Measurements from ENCODE around the gene CDY2A.
"Not testable (repeated sequence)": the region's sequence is repeated elsewhere in the genome, so short reads cannot be mapped to it uniquely, and the experiment has no call there.

CDY2A gene

GRCh38 chrY:18025487-18025886, at the start of gene CDY2A:
CDY2A (plus strand) TSS chrY:18025787; CDS start chrY:18026115, 328 bp downstream.
- not testable (repeated sequence) for H3K4me3 Mint-ChIP-seq; H3K4me1 Mint-ChIP-seq; DNase-seq; H3K27ac Mint-ChIP-seq; H3K27me3 Mint-ChIP-seq; H3K9me3 Mint-ChIP-seq; ATAC-seq; H3K36me3 Mint-ChIP-seq (ENCODE audit: low read depth)

DNA sequence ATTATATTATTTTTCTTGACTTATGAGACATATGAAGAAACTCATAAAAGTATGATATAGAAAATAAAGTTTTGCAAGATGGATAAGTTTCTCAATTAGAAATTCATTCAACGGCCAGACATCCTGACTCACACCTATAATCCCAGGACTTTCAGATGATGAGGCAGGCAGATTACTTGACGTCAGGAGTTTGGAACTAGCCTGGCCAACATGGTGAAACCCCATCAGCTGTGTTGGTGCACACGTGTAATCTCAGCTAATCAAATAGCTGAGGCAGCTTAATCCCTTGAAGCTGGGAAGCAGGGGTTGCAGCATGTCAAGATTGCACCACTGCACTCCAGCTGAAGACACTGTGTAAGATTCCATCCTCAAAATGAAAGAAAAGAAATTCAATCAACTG, 28.0 kb upstream of the CDY2A start:
- not testable (repeated sequence) for H3K27ac Mint-ChIP-seq; H3K36me3 Mint-ChIP-seq (ENCODE audit: low read depth); H3K4me1 Mint-ChIP-seq; ATAC-seq; H3K9me3 Mint-ChIP-seq; H3K27me3 Mint-ChIP-seq; H3K4me3 Mint-ChIP-seq; DNase-seq

- not testable (repeated sequence) for H3K4me1 Mint-ChIP-seq; H3K36me3 Mint-ChIP-seq (ENCODE audit: low read depth); H3K9me3 Mint-ChIP-seq; DNase-seq; ATAC-seq; H3K4me3 Mint-ChIP-seq; H3K27me3 Mint-ChIP-seq; H3K27ac Mint-ChIP-seq
Measured at GRCh38 chrY:17998266-17998665, 27.3 kb upstream of the CDY2A start.

DNA sequence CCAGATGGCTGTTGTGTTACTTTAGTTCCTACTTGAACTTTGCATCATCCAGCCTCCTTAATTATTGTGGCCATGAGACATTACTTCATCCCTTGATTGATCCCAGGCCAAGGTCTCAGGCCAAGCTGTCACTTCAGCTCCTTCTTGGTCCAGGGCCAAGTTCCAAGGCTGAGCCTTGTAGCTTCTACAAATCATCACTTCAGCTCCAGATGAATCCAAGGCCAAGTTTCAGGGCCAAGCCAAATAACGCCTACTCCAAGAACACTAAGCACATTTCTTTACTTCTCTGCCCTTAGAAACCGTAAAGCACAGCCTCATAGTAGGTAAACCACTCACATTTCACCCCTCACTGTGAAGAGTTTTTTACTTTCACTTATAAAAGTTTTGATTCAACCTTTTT, 1.7 kb upstream of the CDY2A start:
- not testable (repeated sequence) for H3K36me3 Mint-ChIP-seq (ENCODE audit: low read depth); H3K9me3 Mint-ChIP-seq; H3K27ac Mint-ChIP-seq; H3K27me3 Mint-ChIP-seq; ATAC-seq; DNase-seq; H3K4me1 Mint-ChIP-seq; H3K4me3 Mint-ChIP-seq

- H3K4me3 Mint-ChIP-seq; DNase-seq; H3K4me1 Mint-ChIP-seq; H3K27ac Mint-ChIP-seq; H3K9me3 Mint-ChIP-seq; H3K27me3 Mint-ChIP-seq; ATAC-seq; H3K36me3 Mint-ChIP-seq (ENCODE audit: low read depth): not testable (repeated sequence)
Measured at GRCh38 chrY:18028845-18029244, 3.3 kb downstream of the CDY2A start.

DNA sequence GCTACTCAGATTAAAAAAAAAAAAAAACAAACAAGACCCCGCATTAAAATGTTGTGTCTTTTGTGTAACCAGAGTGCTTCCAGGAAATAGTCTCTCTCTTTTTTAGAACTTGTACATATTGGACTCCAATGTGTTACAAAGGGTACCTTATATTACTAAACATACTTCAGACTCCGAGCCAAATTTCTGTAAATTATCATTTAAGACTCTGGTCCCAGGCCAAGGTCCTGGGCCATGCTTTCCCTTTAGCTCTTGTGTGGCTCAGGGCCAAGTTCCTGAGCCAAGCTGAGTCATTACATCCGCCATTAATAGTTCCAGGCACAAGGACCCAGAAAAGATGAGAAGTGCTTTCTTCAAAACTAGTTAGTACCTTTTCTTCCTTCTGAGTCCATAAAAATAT, 4.6 kb downstream of the CDY2A start:
- H3K36me3 Mint-ChIP-seq (ENCODE audit: low read depth); DNase-seq; ATAC-seq; H3K4me1 Mint-ChIP-seq; H3K9me3 Mint-ChIP-seq; H3K27ac Mint-ChIP-seq; H3K27me3 Mint-ChIP-seq; H3K4me3 Mint-ChIP-seq: not testable (repeated sequence)

- not testable (repeated sequence) for H3K9me3 Mint-ChIP-seq; DNase-seq; ATAC-seq; H3K27me3 Mint-ChIP-seq; H3K4me3 Mint-ChIP-seq; H3K36me3 Mint-ChIP-seq (ENCODE audit: low read depth); H3K4me1 Mint-ChIP-seq; H3K27ac Mint-ChIP-seq
Measured at GRCh38 chrY:18034100-18034814, 8.7 kb downstream of the CDY2A start.

GRCh38 chrY:18034864-18035263, 9.3 kb downstream of the CDY2A start:
- not testable (repeated sequence) for H3K9me3 Mint-ChIP-seq; H3K36me3 Mint-ChIP-seq (ENCODE audit: low read depth); H3K27ac Mint-ChIP-seq; H3K27me3 Mint-ChIP-seq; ATAC-seq; DNase-seq; H3K4me3 Mint-ChIP-seq; H3K4me1 Mint-ChIP-seq

GRCh38 chrY:18044990-18045389, 19.4 kb downstream of the CDY2A start:
- not testable (repeated sequence) for DNase-seq; H3K4me3 Mint-ChIP-seq; H3K27ac Mint-ChIP-seq; ATAC-seq; H3K36me3 Mint-ChIP-seq (ENCODE audit: low read depth); H3K27me3 Mint-ChIP-seq; H3K4me1 Mint-ChIP-seq; H3K9me3 Mint-ChIP-seq

DNA sequence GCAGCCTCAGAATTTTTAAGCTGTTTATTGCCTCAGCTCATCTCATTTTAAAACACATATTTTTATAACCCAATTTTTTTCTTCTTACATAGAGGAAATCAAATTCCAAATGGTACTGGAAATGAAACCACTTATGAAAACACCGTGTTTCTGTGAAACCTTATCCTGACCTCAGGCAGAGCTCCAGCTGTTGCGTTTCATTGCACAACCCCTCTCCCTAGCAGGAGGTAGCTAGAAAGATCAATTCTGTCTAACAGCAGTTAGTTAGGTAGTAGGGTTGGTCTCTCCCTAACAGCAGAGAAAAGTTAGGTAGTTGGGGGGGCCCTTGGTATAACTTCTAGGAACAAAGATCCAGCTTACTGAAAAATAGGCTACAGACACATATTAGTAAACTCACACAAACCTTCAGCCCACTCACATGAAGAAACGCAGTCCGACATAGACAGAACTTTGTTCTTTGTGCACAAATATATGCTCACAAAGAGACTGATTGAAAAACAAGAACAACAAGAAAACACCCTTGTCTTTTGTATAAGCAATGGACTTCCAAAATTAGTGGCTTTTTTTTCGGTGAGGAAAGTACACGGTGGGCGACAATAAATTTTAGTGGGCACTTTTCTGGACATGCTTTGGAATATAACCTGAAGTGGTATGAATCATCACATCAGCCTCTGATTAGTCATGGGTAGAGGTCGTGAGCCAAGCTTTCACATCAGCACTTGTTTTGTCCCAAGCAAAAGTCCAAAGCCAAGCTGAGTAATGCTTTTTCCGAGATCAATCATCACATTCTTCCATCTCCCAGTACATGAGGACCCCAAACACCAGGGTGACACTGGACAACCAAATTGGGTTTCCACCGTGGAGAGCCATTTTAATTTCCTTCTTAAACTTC, 22.8 kb downstream of the CDY2A start:
- not testable (repeated sequence) for DNase-seq; H3K27me3 Mint-ChIP-seq; H3K27ac Mint-ChIP-seq; H3K36me3 Mint-ChIP-seq (ENCODE audit: low read depth); H3K4me1 Mint-ChIP-seq; ATAC-seq; H3K4me3 Mint-ChIP-seq; H3K9me3 Mint-ChIP-seq

DNA sequence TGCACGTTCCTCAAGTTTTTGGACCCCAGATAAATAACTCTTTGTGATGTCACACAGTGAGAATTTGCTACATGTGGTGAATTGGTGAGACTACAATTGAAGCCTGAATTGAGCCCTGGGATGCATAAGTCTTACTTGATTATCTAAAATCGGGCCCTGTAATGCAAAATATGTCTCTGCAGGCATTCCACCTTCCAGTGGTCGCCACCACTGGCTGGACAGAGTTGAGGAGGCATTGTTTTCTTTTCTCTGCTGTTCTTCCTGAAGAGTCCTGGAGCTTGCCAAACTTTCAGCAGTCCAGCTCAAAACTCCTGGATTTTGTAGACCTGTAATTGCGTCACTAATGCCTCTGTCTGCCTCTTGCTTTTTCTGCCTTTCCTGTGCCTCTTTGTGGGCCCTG, 23.5 kb downstream of the CDY2A start:
- not testable (repeated sequence) for H3K4me1 Mint-ChIP-seq; H3K27me3 Mint-ChIP-seq; H3K9me3 Mint-ChIP-seq; DNase-seq; H3K4me3 Mint-ChIP-seq; H3K27ac Mint-ChIP-seq; ATAC-seq; H3K36me3 Mint-ChIP-seq (ENCODE audit: low read depth)

DNA sequence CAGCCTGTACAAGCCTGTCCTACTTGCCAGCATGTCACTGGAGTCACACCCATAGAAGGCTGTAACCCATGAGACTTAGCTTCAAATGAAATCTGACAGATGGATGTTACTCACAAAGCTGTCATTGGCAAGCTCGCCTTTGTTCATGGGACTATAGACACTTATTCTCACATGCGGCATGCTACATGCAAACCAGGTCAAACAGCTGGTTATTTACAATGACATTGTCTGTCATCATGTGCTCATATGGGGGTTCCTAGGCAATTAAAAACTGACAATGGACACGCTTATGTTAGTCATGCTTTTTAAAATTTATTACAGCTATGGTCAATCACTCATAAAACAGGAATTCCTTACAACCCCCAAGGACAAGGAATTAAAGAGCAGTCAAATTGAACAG, 30.9 kb downstream of the CDY2A start:
- not testable (repeated sequence) for H3K9me3 Mint-ChIP-seq; DNase-seq; H3K27me3 Mint-ChIP-seq; H3K36me3 Mint-ChIP-seq (ENCODE audit: low read depth); ATAC-seq; H3K27ac Mint-ChIP-seq; H3K4me1 Mint-ChIP-seq; H3K4me3 Mint-ChIP-seq

GRCh38 chrY:18073464-18073863, 47.9 kb downstream of the CDY2A start:
- not testable (repeated sequence) for H3K9me3 Mint-ChIP-seq; ATAC-seq; H3K36me3 Mint-ChIP-seq (ENCODE audit: low read depth); DNase-seq; H3K4me1 Mint-ChIP-seq; H3K4me3 Mint-ChIP-seq; H3K27ac Mint-ChIP-seq; H3K27me3 Mint-ChIP-seq
